ENCODE results near the gene WDR72. TPM values are rescaled to one million over a fixed set of nuclear protein-coding genes. Genes with fewer than 3 reads are reported as not detected.

WDR72 gene
- total and polyA plus RNA-seq, 2 of the 13 experiments (the other 11 are each of a cell fraction or from before 2014, with no cell fraction given): 0.21 to 0.60 TPM

DNA sequence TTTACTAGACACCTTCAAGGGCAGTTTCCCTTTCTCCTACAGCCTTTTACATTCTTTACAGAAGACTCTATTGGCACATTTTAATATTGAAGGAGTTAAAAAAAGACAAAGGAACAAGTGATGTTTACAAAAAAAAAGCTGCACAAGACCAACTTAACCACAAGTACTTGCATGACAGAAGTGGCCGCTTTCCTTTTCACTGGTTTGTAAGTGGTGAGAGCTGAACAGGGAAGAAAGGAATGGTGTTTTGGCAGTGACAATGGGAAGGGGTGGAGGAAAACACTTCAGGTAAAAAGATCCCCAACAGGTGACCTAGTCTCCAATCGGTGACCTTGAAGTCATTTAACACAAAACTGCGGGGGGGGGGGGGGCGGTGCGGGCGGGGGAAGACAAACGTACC lies 1.1 kb downstream of the WDR72 start:
- Histone ChIP-seq H3K79me2 (ENCODE audit: insufficient read depth, low read length) (no peaks in the 10 kb centered on the region), H4K20me1 (ENCODE audit: insufficient read depth, low read length) (no peaks in the 10 kb centered on the region), H3K36me3 (replicated peaks in 1 of 2; ENCODE audit: control insufficient read depth in 1 of 2, insufficient read depth in 2 of 2, low read length in 2 of 2) (no peaks in the 10 kb centered on the region), H3K9ac (ENCODE audit: insufficient read depth, low read depth, low read length) (no peak overlapping the region), H3K9me3 (ENCODE audit: low read length) (no peaks in the 10 kb centered on the region), H3K27me3 (ENCODE audit: control insufficient read depth in 1 of 2, insufficient read depth in 2 of 2, low read length in 2 of 2) (no peaks in the 10 kb centered on the region), H3K27ac (ENCODE audit: extremely low read length, insufficient read depth, low read length) (no peak overlapping the region), H3K4me3 (replicated peaks in 1 of 3; ENCODE audit: insufficient read depth in 1 of 3, low read depth in 2 of 3, low read length in 3 of 3) (no peak overlapping the region), H3K4me2 (ENCODE audit: low read depth, low read length) (no peak overlapping the region), H2AFZ (ENCODE audit: low read length) (no peak overlapping the region), H3K4me1 (ENCODE audit: insufficient read depth, low read length) (no peaks in the 10 kb centered on the region)
- TF ChIP-seq ISL2 (CRISPR knock-in tag; IDR thresholded peaks at IDR 0.05) (no peak), YEATS4 (CRISPR knock-in tag; IDR thresholded peaks at IDR 0.05; ENCODE audit: borderline replicate concordance) (no peak), TBP (CRISPR knock-in tag; IDR thresholded peaks at IDR 0.05) (no peak)
- TF ChIP-seq, protein P1, sequence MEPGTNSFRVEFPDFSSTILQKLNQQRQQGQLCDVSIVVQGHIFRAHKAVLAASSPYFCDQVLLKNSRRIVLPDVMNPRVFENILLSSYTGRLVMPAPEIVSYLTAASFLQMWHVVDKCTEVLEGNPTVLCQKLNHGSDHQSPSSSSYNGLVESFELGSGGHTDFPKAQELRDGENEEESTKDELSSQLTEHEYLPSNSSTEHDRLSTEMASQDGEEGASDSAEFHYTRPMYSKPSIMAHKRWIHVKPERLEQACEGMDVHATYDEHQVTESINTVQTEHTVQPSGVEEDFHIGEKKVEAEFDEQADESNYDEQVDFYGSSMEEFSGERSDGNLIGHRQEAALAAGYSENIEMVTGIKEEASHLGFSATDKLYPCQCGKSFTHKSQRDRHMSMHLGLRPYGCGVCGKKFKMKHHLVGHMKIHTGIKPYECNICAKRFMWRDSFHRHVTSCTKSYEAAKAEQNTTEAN (CRISPR knock-in tag; conservative IDR thresholded peaks at IDR 0.05): no peak
- ATAC-seq (no peak), FAIRE-seq (no peak), DNase-seq (ENCODE audit: low spot score) (no peak)
- WGBS (ENCODE audit: low lambda C conversion rate): 37% methylated on average over 4 of the region's 7 CpGs
- POLR2A ChIA-PET: no interaction called here
- no TSS peak for BruUV-seq (replicated peaks)
- intact Hi-C loops (cut with micrococcal nuclease; ENCODE audit: unreplicated experiment) (no loop called here), in situ Hi-C loops (cut with HindIII; ENCODE audit: extremely low pct_ligation_motif_present, low pct_unique_long_range_greater_than_20kb) (no loop called here)
- CTCF ChIA-PET (ENCODE audit: low intra/inter-chr PET ratio, low total read pairs): no interaction called here

DNA sequence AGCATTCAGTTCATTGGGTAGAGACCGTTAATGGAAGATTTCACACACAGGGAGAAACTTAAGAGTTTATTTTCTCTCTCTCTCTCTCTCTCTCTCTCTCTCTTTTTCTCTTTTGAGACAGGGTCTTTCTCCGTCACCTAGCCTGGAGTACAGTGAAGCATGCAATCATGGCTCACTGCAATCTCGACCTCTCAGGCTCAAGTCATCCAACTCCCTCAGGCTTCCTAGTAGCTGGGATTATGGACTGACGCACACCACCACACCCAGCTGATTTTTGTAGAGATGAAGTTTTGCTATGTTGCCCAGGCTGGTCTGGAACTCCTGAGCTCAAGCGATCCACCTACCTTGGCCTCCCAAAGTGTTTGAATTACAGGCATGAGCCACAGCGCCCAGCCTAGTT lies 1.6 kb downstream of the WDR72 start:
- no peak for ATAC-seq

More for the DNA sequence above, 1.6 kb downstream of the WDR72 start:
- no peak overlapping the region for H3K4me3 ChIP-seq (replicated peaks in 1 of 3; ENCODE audit: insufficient read depth in 1 of 3, low read depth in 2 of 3, low read length in 3 of 3)
- H3K9me3 ChIP-seq (ENCODE audit: low read length): no peaks in the 10 kb centered on the region
- TF ChIP-seq NR2F1 (CRISPR knock-in tag; IDR thresholded peaks at IDR 0.05): no peak
- no peak overlapping the region for H2AFZ ChIP-seq (ENCODE audit: low read length)
- no peaks in the 10 kb centered on the region for H4K20me1 ChIP-seq (ENCODE audit: insufficient read depth, low read length)
- no peaks in the 10 kb centered on the region for H3K36me3 ChIP-seq (replicated peaks in 1 of 2; ENCODE audit: control insufficient read depth in 1 of 2, insufficient read depth in 2 of 2, low read length in 2 of 2)
- BruUV-seq (replicated peaks): no TSS peak
- no peaks in the 10 kb centered on the region for H3K27me3 ChIP-seq (ENCODE audit: control insufficient read depth in 1 of 2, insufficient read depth in 2 of 2, low read length in 2 of 2)
- in situ Hi-C loops (cut with HindIII; ENCODE audit: extremely low pct_ligation_motif_present, low pct_unique_long_range_greater_than_20kb): no loop called here
- intact Hi-C loops (cut with micrococcal nuclease; ENCODE audit: unreplicated experiment): no loop called here
- WGBS (ENCODE audit: low lambda C conversion rate): 64% methylated on average over 6 of the region's 6 CpGs
- ChIA-PET CTCF (ENCODE audit: low intra/inter-chr PET ratio, low total read pairs) (no interaction called here), POLR2A (no interaction called here)
- no peak for FAIRE-seq
- no peak for DNase-seq (ENCODE audit: low spot score)
- no peaks in the 10 kb centered on the region for H3K79me2 ChIP-seq (ENCODE audit: insufficient read depth, low read length)
- H3K4me1 ChIP-seq (ENCODE audit: insufficient read depth, low read length): no peaks in the 10 kb centered on the region
- no peak overlapping the region for H3K9ac ChIP-seq (ENCODE audit: insufficient read depth, low read depth, low read length)
- H3K4me2 ChIP-seq (ENCODE audit: low read depth, low read length): no peak overlapping the region
- no peak overlapping the region for H3K27ac ChIP-seq (ENCODE audit: extremely low read length, insufficient read depth, low read length)

Measured in HepG2 (cell line).